Measurements from ENCODE around the gene PHF3. TPM values are rescaled to one million over a fixed set of nuclear protein-coding genes. Genes with fewer than 3 reads are reported as not detected.

PHF3 gene
- total RNA-seq, result 49.2 and 60.0 TPM in 2 replicates

GRCh38 chr6:63635588-63636517, at the start of gene PHF3:
Gene PHF3, plus strand, starts transcription at chr6:63635802. Its CDS starts 10,750 bp downstream, at chr6:63646552.

Small RNAs within 50 kb of the gene (small RNA-seq; reads per million reads assigned to genes)
- gene AL513043.1, result not detected

Other genes starting within 250 kb of the PHF3 start
- gene PTP4A1, start 63.3 kb upstream of the PHF3 start, total RNA-seq, result 25.5 and 29.2 TPM in 2 replicates

All from hair follicle dermal papilla cell (primary cell).